Measurements from ENCODE around the gene PPFIBP2. TPM values are rescaled to one million over a fixed set of nuclear protein-coding genes. Genes with fewer than 3 reads are reported as not detected.

The PPFIBP2 gene
- polyA plus RNA-seq, 2 of the 4 experiments (the other 2 are of a cell fraction): 13.4 to 32.5 TPM

- ChIA-PET CTCF (interaction anchor here (1.0 to 2.7 kb wide), 7 partner anchors 10 to 126 kb away, joined by 3 to 15 read pairs (median 6); partner anchors contain the start of gene PPFIBP2), POLR2A (no interaction called here)
- no peak for TF ChIP-seq BCL3 (IDR thresholded peaks at IDR 0.05)
- TF ChIP-seq CHD2 (IDR thresholded peaks at IDR 0.05; ENCODE audit: low read length, partially characterized antibody): no peak
- no peak for TF ChIP-seq MAFK (IDR thresholded peaks at IDR 0.05; ENCODE audit: partially characterized antibody)
- TF ChIP-seq POLR2AphosphoS2 (conservative IDR thresholded peaks at IDR 0.05; ENCODE audit: low read length): no peak
- no peak for TF ChIP-seq NR3C1 (IDR thresholded peaks at IDR 0.05)
- no peak for TF ChIP-seq FOXS1 (CRISPR knock-in tag; IDR thresholded peaks at IDR 0.05)
- no peak for TF ChIP-seq ZC3H11A (IDR thresholded peaks at IDR 0.05)
- TF ChIP-seq EHF (CRISPR knock-in tag; IDR thresholded peaks at IDR 0.05): no peak
- no peak for TF ChIP-seq KDM1A (IDR thresholded peaks at IDR 0.05; ENCODE audit: low read depth)
- TF ChIP-seq CEBPB (IDR thresholded peaks at IDR 0.05): no peak
- TF ChIP-seq FOSB (CRISPR knock-in tag; IDR thresholded peaks at IDR 0.05): no peak
- TF ChIP-seq TP53 (CRISPR knock-in tag; IDR thresholded peaks at IDR 0.05): no peak
- no peak for TF ChIP-seq ZFP36 (IDR thresholded peaks at IDR 0.05; ENCODE audit: borderline replicate concordance, partially characterized antibody)
- no peak for TF ChIP-seq BHLHE40 (IDR thresholded peaks at IDR 0.05; ENCODE audit: low read depth, low read length)
- no peak for TF ChIP-seq HOXB5 (CRISPR knock-in tag; IDR thresholded peaks at IDR 0.05)
- no peak for TF ChIP-seq ZSCAN20 (CRISPR knock-in tag; IDR thresholded peaks at IDR 0.05)
- no peak for TF ChIP-seq RARB (CRISPR knock-in tag; IDR thresholded peaks at IDR 0.05)
- TF ChIP-seq PBX3 (IDR thresholded peaks at IDR 0.05): no peak
- TF ChIP-seq HOXB13 (CRISPR knock-in tag; IDR thresholded peaks at IDR 0.05; ENCODE audit: low read depth): no peak
- DNase-seq (ENCODE audit: low read depth in 1 of 2, low spot score in 1 of 2): no peak
- Histone ChIP-seq H3K4me2 (no peak overlapping the region), H3K4me3 (no peak overlapping the region), H3K9me3 (no peaks in the 10 kb centered on the region), H3K4me1 (no peaks in the 10 kb centered on the region), H3K27ac (no peak overlapping the region)
- 71% methylated on average over 5 of the region's 5 CpGs for WGBS (ENCODE audit: missing lambda C conversion rate)
- no peak for FAIRE-seq
- ATAC-seq: no peak
Observed at GRCh38 chr11:7639643-7640025, 125.8 kb downstream of the PPFIBP2 start.

GRCh38 chr11:7640816-7641215, 127.0 kb downstream of the PPFIBP2 start:
- FAIRE-seq (no peak), DNase-seq (ENCODE audit: low read depth in 1 of 2, low spot score in 1 of 2) (no peak), ATAC-seq (no peak)
- no peak overlapping the region for H3K27ac ChIP-seq
- H3K4me1 ChIP-seq: no peaks in the 10 kb centered on the region
- CTCF ChIA-PET: interaction anchor here (1.9 to 2.7 kb wide), 2 partner anchors 24 to 69 kb away, joined by 7 to 15 read pairs; no protein-coding TSS in a partner anchor
- no peaks in the 10 kb centered on the region for H3K9me3 ChIP-seq
- H3K4me3 ChIP-seq: no peak overlapping the region
- TF ChIP-seq KDM1A (IDR thresholded peaks at IDR 0.05; ENCODE audit: low read depth) (no peak), CBX2 (IDR thresholded peaks at IDR 0.05; ENCODE audit: borderline replicate concordance, low read depth) (no peak), NPAS2 (CRISPR knock-in tag; IDR thresholded peaks at IDR 0.05; ENCODE audit: borderline replicate concordance) (no peak), BCL3 (IDR thresholded peaks at IDR 0.05) (no peak)
- 77% methylated on average over 6 of the region's 6 CpGs for WGBS (ENCODE audit: missing lambda C conversion rate)
- no peak overlapping the region for H3K4me2 ChIP-seq
- POLR2A ChIA-PET: no interaction called here

- H3K4me2 ChIP-seq: no peak overlapping the region
- DNase-seq (ENCODE audit: low read depth in 1 of 2, low spot score in 1 of 2) (no peak), FAIRE-seq (no peak), ATAC-seq (no peak)
- no peak overlapping the region for H3K4me3 ChIP-seq
- H3K4me1 ChIP-seq: 0 out of 3 replicates have a peak, but pooled peaks cover 3% of the 10 kb centered on the region
- ChIA-PET CTCF (interaction anchor here (1.1 to 1.9 kb wide), 7 partner anchors 10 to 130 kb away, joined by 3 to 14 read pairs (median 4); partner anchors contain the start of gene PPFIBP2), POLR2A (no interaction called here)
- 68% methylated on average over 4 of the region's 4 CpGs for WGBS (ENCODE audit: missing lambda C conversion rate)
- no peak overlapping the region for H3K27ac ChIP-seq
- no peaks in the 10 kb centered on the region for H3K9me3 ChIP-seq
- TF ChIP-seq USF2 (IDR thresholded peaks at IDR 0.05) (no peak), MAX (IDR thresholded peaks at IDR 0.05) (no peak), ZC3H11A (IDR thresholded peaks at IDR 0.05) (no peak), HOXB13 (CRISPR knock-in tag; IDR thresholded peaks at IDR 0.05; ENCODE audit: low read depth) (no peak), TFCP2L1 (CRISPR knock-in tag; IDR thresholded peaks at IDR 0.05) (no peak), RNF2 (IDR thresholded peaks at IDR 0.05; ENCODE audit: borderline replicate concordance, low read depth) (no peak), SMC3 (IDR thresholded peaks at IDR 0.05) (no peak), EHMT2 (IDR thresholded peaks at IDR 0.05; ENCODE audit: low read depth) (no peak), ZFP36 (IDR thresholded peaks at IDR 0.05; ENCODE audit: borderline replicate concordance, partially characterized antibody) (no peak), KDM1A (IDR thresholded peaks at IDR 0.05; ENCODE audit: low read depth) (no peak)
Observed at GRCh38 chr11:7642747-7643146, 128.9 kb downstream of the PPFIBP2 start.

Data from A549 (cell line).